MCF 10A (cell line): ENCODE measurements around the gene FGGY. TPM values are rescaled to one million over a fixed set of nuclear protein-coding genes. Genes with fewer than 3 reads are reported as not detected.

Source experiments
- BruUV-seq: library from RNA; stranded (reverse); fragments of 400-500 nt; replicated peaks from 2 replicates; lab custom pipeline; 2021; lab: Mats Ljungman, UMichigan
- CTCF ChIA-PET: fragments of 300-600 bp; sonication (Branson Sonifier 250); formaldehyde crosslinking; extraction: SDS; loops from one replicate; lab custom pipeline; 2021; ENCODE audit warnings: antibody characterized with exemption, inconsistent platforms; lab: Yijun Ruan, JAX
- POLR2A ChIA-PET: fragments of 300-600, 350-650 bp; sonication (Branson Sonifier 250); formaldehyde crosslinking; extraction: SDS; loops from one replicate; lab custom pipeline; 2020; ENCODE audit warnings: antibody characterized with exemption, inconsistent platforms; lab: Yijun Ruan, JAX
- DNase-seq: peaks from one replicate; pipeline ENCODE4 v3.0.0-alpha.2; 2018; ENCODE audit not compliant: unreplicated experiment
- H3K27ac Mint-ChIP-seq: one replicate; pipeline ENCODE4 v1.8.0; 2022; ENCODE audit warnings: mild to moderate bottlenecking, low read depth, mixed read lengths; ENCODE audit not compliant: unreplicated experiment
- H3K27me3 Mint-ChIP-seq: one replicate; pipeline ENCODE4 v1.8.0; 2022; ENCODE audit warnings: mixed read lengths; ENCODE audit not compliant: insufficient read depth, unreplicated experiment
- H3K36me3 Mint-ChIP-seq: one replicate; pipeline ENCODE4 v1.8.0; 2022; ENCODE audit warnings: mild to moderate bottlenecking, moderate library complexity, mixed read lengths; ENCODE audit not compliant: insufficient read depth, unreplicated experiment
- H3K4me1 Mint-ChIP-seq: one replicate; pipeline ENCODE4 v1.8.0; 2022; ENCODE audit warnings: mixed read lengths; ENCODE audit not compliant: insufficient read depth, unreplicated experiment
- H3K4me3 Mint-ChIP-seq: one replicate; pipeline ENCODE4 v1.8.0; 2022; ENCODE audit warnings: mild to moderate bottlenecking, moderate library complexity, mixed read lengths; ENCODE audit not compliant: unreplicated experiment
- H3K9me3 Mint-ChIP-seq: one replicate; pipeline ENCODE4 v1.8.0; 2022; ENCODE audit warnings: mixed read lengths; ENCODE audit not compliant: unreplicated experiment
- CTCF ChIP-seq: fragments of 200-600 bp; IDR thresholded peaks from one replicate; pipeline ENCODE4 v1.8.0; 2022; ENCODE audit warnings: antibody characterized with exemption, mild to moderate bottlenecking; ENCODE audit not compliant: unreplicated experiment
- intact Hi-C: fragments of 100-400 bp; cut with micrococcal nuclease; formaldehyde crosslinking; loops from 2 replicates; pipeline ENCODE4 v1.14.1; 2022
- total RNA-seq: library from RNA; stranded (reverse); gene quantifications from 2 replicates; pipeline ENCODE4 v1.2.3, GENCODE V29; 2022

FGGY gene
- total RNA-seq, 1 experiment from 2014 or later: 10.6 TPM

- Mint-ChIP-seq H3K27me3 (no peaks in the 10 kb centered on the region), H3K4me3 (no peak overlapping the region), H3K27ac (no peak overlapping the region), H3K9me3 (peaks cover 9% of the 10 kb centered on the region), H3K4me1 (peaks cover 5% of the 10 kb centered on the region), H3K36me3 (no peaks in the 10 kb centered on the region)
- intact Hi-C loops: loop anchor here (10.0 kb wide), 1 partner anchor 766 kb away; no protein-coding TSS in a partner anchor
- no TSS peak for BruUV-seq
- POLR2A ChIA-PET: interaction anchor here (1.2 to 1.3 kb wide), 2 partner anchors 17 to 21 kb away, joined by 4 read pairs; no protein-coding TSS in a partner anchor
- no peak for DNase-seq
- TF ChIP-seq CTCF: no peak
- CTCF ChIA-PET: interaction anchor here (0.6 to 1.5 kb wide), 2 partner anchors 10 to 65 kb away, joined by 3 to 6 read pairs; no protein-coding TSS in a partner anchor
Measured at GRCh38 chr1:59691261-59691660, 394.4 kb downstream of the FGGY start.

- intact Hi-C loops: loop anchor here (10.0 kb wide), 1 partner anchor 768 kb away; no protein-coding TSS in a partner anchor
- Mint-ChIP-seq H3K9me3 (peaks cover 9% of the 10 kb centered on the region), H3K4me1 (peaks cover 5% of the 10 kb centered on the region), H3K27ac (no peak overlapping the region), H3K27me3 (no peaks in the 10 kb centered on the region), H3K36me3 (no peaks in the 10 kb centered on the region), H3K4me3 (no peak overlapping the region)
- ChIA-PET CTCF (interaction anchor here (0.7 to 0.9 kb wide), 2 partner anchors 67 to 853 kb away, joined by 3 to 8 read pairs; no protein-coding TSS in a partner anchor), POLR2A (interaction anchor here (1.0 to 1.3 kb wide), 2 partner anchors 10 to 23 kb away, joined by 4 to 5 read pairs; no protein-coding TSS in a partner anchor)
- TF ChIP-seq CTCF: no peak
- no peak for DNase-seq
- BruUV-seq: no TSS peak
Measured at GRCh38 chr1:59692591-59692990, 395.7 kb downstream of the FGGY start.

GRCh38 chr1:59693406-59693805 is 396.5 kb downstream of the FGGY start:
- H3K9me3 Mint-ChIP-seq: peaks cover 9% of the 10 kb centered on the region
- BruUV-seq: no TSS peak
- ChIA-PET CTCF (interaction anchor here (0.7 to 0.9 kb wide), 3 partner anchors 66 to 466 kb away, joined by 3 read pairs; no protein-coding TSS in a partner anchor), POLR2A (no interaction called here)
- peaks cover 8% of the 10 kb centered on the region for H3K4me1 Mint-ChIP-seq
- no peak for TF ChIP-seq CTCF
- no peaks in the 10 kb centered on the region for H3K27me3 Mint-ChIP-seq
- H3K4me3 Mint-ChIP-seq: no peak overlapping the region
- intact Hi-C loops: loop anchor here (10.0 kb wide), 1 partner anchor 769 kb away; no protein-coding TSS in a partner anchor
- no peaks in the 10 kb centered on the region for H3K36me3 Mint-ChIP-seq
- no peak for DNase-seq
- H3K27ac Mint-ChIP-seq: no peak overlapping the region

GRCh38 chr1:59695252-59695651 is 398.4 kb downstream of the FGGY start:
- Mint-ChIP-seq H3K4me1 (peaks cover 17% of the 10 kb centered on the region), H3K36me3 (no peaks in the 10 kb centered on the region), H3K27me3 (no peaks in the 10 kb centered on the region), H3K4me3 (no peak overlapping the region), H3K9me3 (peaks cover 9% of the 10 kb centered on the region), H3K27ac (no peak overlapping the region)
- no peak for DNase-seq
- ChIA-PET POLR2A (no interaction called here), CTCF (no interaction called here)
- no peak for TF ChIP-seq CTCF
- no TSS peak for BruUV-seq
- intact Hi-C loops: loop anchor here (5.0 to 10.0 kb wide), 3 partner anchors 398 to 770 kb away; partner anchors contain the start of gene FGGY
